Ovary (tissue), 3 donors: Measurements from ENCODE around the gene MMP24OS.

Source experiments
- CTCF ChIP-seq, 3 donors: fragments of 450-650 bp in 2 of 3; fragments of 200-600 bp in 1 of 3; IDR thresholded peaks; one replicate each; pipeline versions ENCODE4 v1.5.1 to v1.8.0; 2016 to 2022; ENCODE audit warnings: antibody characterized with exemption in 3 of 3, mild to moderate bottlenecking in 1 of 3
- POLR2A ChIP-seq: fragments of 450-650 bp; IDR thresholded peaks from one replicate; pipeline ENCODE4 v1.6.1; 2017; ENCODE audit warnings: antibody characterized with exemption, mild to moderate bottlenecking, moderate library complexity
- donor health status: DM: no; HTN: no; CAD: no.

DNA sequence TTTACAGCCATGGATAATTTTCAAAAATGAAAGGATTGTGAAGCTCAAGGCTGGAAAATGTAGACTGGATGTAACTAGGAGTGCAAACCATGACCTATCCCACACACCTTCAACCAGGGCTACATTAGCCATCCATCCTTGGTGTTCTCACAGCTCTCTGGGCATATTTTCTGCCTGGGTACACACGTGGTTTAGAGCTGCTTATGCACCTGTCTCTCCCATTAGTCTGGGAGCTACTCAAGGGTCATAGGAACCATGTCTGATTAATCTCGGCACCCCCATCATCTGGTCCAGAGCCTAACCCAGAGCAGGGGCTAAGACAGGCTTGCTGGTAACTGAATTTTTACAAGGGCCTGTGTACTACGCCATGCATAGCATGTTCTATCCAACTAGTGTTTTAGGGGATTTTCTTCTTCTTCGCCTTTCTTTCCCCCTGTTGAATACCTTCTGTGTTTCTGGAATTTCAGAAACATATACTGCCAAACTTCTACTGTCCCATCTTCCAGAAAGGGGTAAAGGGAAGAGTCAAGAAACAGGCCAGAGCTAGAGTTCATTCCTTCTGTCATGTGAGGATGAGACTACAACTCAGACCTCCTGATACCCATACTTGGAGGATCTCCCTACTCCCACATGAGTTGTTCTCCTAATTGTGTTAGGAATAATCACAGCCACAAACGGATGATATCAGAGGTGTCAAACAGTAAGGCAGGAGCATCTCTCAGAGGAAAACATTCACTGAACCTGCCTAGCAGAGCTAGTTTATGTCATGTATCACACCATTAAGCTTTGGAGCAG lies 39.7 kb upstream of the MMP24OS start:
- TF ChIP-seq CTCF (IDR thresholded peaks at IDR 0.05) (no peak), POLR2A (no peak)
